ENCODE data around the gene UTP11.

Gene UTP11

DNA sequence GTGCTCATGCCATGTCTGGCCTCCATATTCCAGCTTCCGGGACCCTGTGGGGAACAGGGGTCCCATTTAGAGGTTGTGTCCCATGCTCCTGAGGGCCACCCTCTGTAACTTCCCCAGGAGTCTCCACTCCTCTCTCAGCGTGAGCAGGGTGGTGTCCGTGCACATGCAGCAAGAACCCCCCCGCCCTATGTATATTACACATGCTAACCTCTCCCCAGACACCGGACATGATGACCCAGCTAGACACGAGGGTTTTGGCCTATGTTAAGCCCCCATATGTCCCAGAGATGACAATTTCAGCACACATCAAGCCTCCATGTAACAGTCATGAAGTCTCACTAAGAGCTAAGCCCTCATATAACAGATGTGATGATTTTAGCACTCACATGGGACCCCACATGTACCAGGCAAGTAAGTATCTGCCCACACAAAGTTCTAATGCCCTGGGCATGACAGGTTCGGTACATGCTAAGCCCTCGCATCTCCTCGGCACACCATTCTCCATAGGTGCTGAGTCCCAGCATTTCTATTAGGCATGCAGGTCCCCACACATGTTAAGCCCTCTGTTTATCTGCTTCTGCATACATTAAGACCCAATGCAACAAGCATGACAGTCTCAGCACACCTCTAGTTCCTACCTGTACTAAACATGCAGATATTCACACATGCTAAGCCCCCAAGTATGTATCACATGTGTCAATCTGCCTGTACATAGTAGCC lies 14.3 kb upstream of the UTP11 start:
- POLR2A ChIA-PET: interaction anchor here (1.1 kb wide), 1 partner anchor 11 kb away, joined by 3 read pairs; no protein-coding TSS in a partner anchor
- CTCF ChIA-PET: no interaction called here
- no peak for DNase-seq (ENCODE audit: extremely low spot score)
- TF ChIP-seq FOXA1 (IDR thresholded peaks at IDR 0.05): no peak
- no peak for TF ChIP-seq TARDBP (IDR thresholded peaks at IDR 0.05)
- no peak for TF ChIP-seq FOXM1 (IDR thresholded peaks at IDR 0.05; ENCODE audit: borderline replicate concordance)
- TF ChIP-seq BHLHE40 (IDR thresholded peaks at IDR 0.05; ENCODE audit: borderline replicate concordance): no peak
- no peak for TF ChIP-seq ARNT (IDR thresholded peaks at IDR 0.05)
- TF ChIP-seq FOXK2 (IDR thresholded peaks at IDR 0.05): no peak
- TF ChIP-seq L3MBTL2 (conservative IDR thresholded peaks at IDR 0.05): no peak
- TF ChIP-seq SP1 (IDR thresholded peaks at IDR 0.05): no peak
- TF ChIP-seq, protein P1, sequence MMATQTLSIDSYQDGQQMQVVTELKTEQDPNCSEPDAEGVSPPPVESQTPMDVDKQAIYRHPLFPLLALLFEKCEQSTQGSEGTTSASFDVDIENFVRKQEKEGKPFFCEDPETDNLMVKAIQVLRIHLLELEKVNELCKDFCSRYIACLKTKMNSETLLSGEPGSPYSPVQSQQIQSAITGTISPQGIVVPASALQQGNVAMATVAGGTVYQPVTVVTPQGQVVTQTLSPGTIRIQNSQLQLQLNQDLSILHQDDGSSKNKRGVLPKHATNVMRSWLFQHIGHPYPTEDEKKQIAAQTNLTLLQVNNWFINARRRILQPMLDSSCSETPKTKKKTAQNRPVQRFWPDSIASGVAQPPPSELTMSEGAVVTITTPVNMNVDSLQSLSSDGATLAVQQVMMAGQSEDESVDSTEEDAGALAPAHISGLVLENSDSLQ (IDR thresholded peaks at IDR 0.05): no peak
- TF ChIP-seq NFRKB (IDR thresholded peaks at IDR 0.05): no peak
- TF ChIP-seq LEF1 (IDR thresholded peaks at IDR 0.05; ENCODE audit: borderline replicate concordance): no peak
- TF ChIP-seq ZNF384 (IDR thresholded peaks at IDR 0.05): no peak
- TF ChIP-seq CTBP1 (IDR thresholded peaks at IDR 0.05; ENCODE audit: borderline replicate concordance): no peak
- no peak for TF ChIP-seq ELF4 (IDR thresholded peaks at IDR 0.05)
- no peak for TF ChIP-seq HDGF (IDR thresholded peaks at IDR 0.05; ENCODE audit: borderline replicate concordance)
- TF ChIP-seq SUZ12 (IDR thresholded peaks at IDR 0.05): no peak

DNA sequence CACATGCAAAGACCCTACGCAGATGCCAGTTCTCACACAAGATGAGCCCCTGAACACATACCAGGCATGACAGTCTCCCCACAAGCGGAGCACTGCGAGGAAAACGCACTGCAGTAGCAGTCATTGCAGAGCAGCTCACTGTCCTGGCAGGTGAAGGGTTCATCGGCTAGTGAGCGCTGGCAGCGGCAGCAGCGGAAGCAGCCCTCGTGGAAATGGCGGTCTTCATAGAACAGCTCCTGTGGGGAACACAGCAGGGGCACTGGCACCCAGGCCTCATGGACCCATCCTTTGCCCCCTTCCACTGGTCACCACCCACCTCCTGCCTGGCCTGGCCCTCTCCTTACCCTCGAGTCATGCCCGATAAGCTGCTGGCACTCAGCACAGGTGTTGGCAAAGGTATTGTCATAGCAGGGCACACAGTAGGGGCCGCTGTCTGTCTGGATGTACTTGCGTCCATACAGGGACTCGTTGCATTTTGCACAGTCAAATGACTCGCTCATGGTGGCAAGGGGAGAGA lies 13.6 kb upstream of the UTP11 start:
- POLR2A ChIA-PET: interaction anchor here (3.5 to 5.2 kb wide), 2 partner anchors 9 to 12 kb away, joined by 21 to 35 read pairs; partner anchors contain the start of genes SF3A3 and UTP11
- CTCF ChIA-PET: no interaction called here
- no peak for TF ChIP-seq FOXA1 (IDR thresholded peaks at IDR 0.05)
- no peak for TF ChIP-seq ELF4 (IDR thresholded peaks at IDR 0.05)
- no peak for TF ChIP-seq FOXK2 (IDR thresholded peaks at IDR 0.05)
- TF ChIP-seq ZNF384 (IDR thresholded peaks at IDR 0.05): no peak
- no peak for TF ChIP-seq CTBP1 (IDR thresholded peaks at IDR 0.05; ENCODE audit: borderline replicate concordance)
- no peak for TF ChIP-seq SUZ12 (IDR thresholded peaks at IDR 0.05)
- TF ChIP-seq L3MBTL2 (conservative IDR thresholded peaks at IDR 0.05): no peak
- TF ChIP-seq BHLHE40 (IDR thresholded peaks at IDR 0.05; ENCODE audit: borderline replicate concordance): no peak
- no peak for TF ChIP-seq FOXM1 (IDR thresholded peaks at IDR 0.05; ENCODE audit: borderline replicate concordance)
- TF ChIP-seq, protein P1 (IDR thresholded peaks at IDR 0.05): no peak
- no peak for TF ChIP-seq NFRKB (IDR thresholded peaks at IDR 0.05)
- TF ChIP-seq TARDBP (IDR thresholded peaks at IDR 0.05): no peak
- DNase-seq (ENCODE audit: extremely low spot score): no peak

DNA sequence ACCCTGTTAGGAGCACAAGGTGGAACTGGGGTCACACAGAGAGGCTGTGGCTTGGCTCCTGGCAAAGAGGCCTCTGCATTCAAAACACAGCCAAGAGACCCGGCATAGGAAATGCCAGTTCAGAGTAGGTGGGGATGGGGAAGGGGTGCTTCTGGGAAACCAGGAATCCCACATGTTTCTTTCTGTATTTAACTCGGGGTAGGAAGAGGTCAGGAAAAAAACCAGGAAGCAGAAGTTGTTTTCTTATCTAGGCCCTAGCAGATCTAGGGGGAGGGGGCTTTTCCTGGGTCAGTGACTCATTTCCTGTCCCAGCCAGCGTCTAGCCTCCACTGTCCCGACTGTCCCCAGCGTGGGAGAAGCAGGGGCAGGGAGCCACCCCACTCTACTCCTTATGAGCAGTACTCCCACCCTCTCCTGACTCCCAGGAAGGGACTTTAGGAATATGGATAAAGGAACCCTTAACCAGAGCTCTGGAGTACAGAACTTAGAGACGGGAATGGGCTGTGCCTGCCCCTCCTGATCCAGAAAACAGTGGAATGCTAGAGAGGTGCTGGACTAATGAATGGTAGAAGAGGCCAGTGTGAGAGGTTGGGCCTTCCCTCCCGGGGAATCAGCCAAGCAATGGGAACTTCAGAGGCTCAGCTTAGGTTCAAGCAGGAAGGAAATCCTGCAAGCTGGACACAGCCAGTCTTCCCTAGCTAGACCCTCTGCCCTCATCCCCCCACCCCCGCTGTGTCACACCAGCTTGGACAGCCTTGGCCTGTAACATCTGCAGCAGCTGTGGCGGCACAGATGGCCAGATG lies 12.9 kb upstream of the UTP11 start:
- TF ChIP-seq, protein P1 (IDR thresholded peaks at IDR 0.05): no peak
- TF ChIP-seq BHLHE40 (IDR thresholded peaks at IDR 0.05; ENCODE audit: borderline replicate concordance): no peak
- TF ChIP-seq FOXK2 (IDR thresholded peaks at IDR 0.05): no peak
- no peak for TF ChIP-seq ZNF384 (IDR thresholded peaks at IDR 0.05)
- TF ChIP-seq TARDBP (IDR thresholded peaks at IDR 0.05): no peak
- TF ChIP-seq L3MBTL2 (conservative IDR thresholded peaks at IDR 0.05): no peak
- TF ChIP-seq FOXA1 (IDR thresholded peaks at IDR 0.05): no peak
- TF ChIP-seq HDGF (IDR thresholded peaks at IDR 0.05; ENCODE audit: borderline replicate concordance): no peak
- no peak for TF ChIP-seq LEF1 (IDR thresholded peaks at IDR 0.05; ENCODE audit: borderline replicate concordance)
- no peak for TF ChIP-seq SP1 (IDR thresholded peaks at IDR 0.05)
- TF ChIP-seq ARNT (IDR thresholded peaks at IDR 0.05): no peak
- TF ChIP-seq NFRKB (IDR thresholded peaks at IDR 0.05): no peak
- no peak for TF ChIP-seq SUZ12 (IDR thresholded peaks at IDR 0.05)
- CTCF ChIA-PET: interaction anchor here (1.3 kb wide), 2 partner anchors 9 to 72 kb away, joined by 4 read pairs; no protein-coding TSS in a partner anchor
- no peak for DNase-seq (ENCODE audit: extremely low spot score)
- POLR2A ChIA-PET: interaction anchor here (3.5 to 5.2 kb wide), 2 partner anchors 9 to 11 kb away, joined by 21 to 35 read pairs; partner anchors contain the start of genes SF3A3 and UTP11

GRCh38 chr1:38000233-38000528 lies 12.4 kb upstream of the UTP11 start:
- ChIA-PET POLR2A (interaction anchor here (3.5 to 5.2 kb wide), 2 partner anchors 10 to 11 kb away, joined by 21 to 35 read pairs; partner anchors contain the start of genes SF3A3 and UTP11), CTCF (interaction anchor here (1.3 kb wide), 2 partner anchors 10 to 71 kb away, joined by 4 read pairs; no protein-coding TSS in a partner anchor)
- no peak for DNase-seq (ENCODE audit: extremely low spot score)
- TF ChIP-seq TARDBP (IDR thresholded peaks at IDR 0.05) (no peak), ARNT (IDR thresholded peaks at IDR 0.05) (no peak), FOXM1 (IDR thresholded peaks at IDR 0.05; ENCODE audit: borderline replicate concordance) (no peak), ZNF384 (IDR thresholded peaks at IDR 0.05) (no peak), BHLHE40 (IDR thresholded peaks at IDR 0.05; ENCODE audit: borderline replicate concordance) (no peak), SP1 (IDR thresholded peaks at IDR 0.05) (no peak), HDGF (IDR thresholded peaks at IDR 0.05; ENCODE audit: borderline replicate concordance) (no peak), ELF4 (IDR thresholded peaks at IDR 0.05) (no peak), FOXK2 (IDR thresholded peaks at IDR 0.05) (no peak), CTBP1 (IDR thresholded peaks at IDR 0.05; ENCODE audit: borderline replicate concordance) (no peak)
- TF ChIP-seq, protein P1 (IDR thresholded peaks at IDR 0.05): no peak
